Measurements from ENCODE around the gene KIF6. TPM values are rescaled to one million over a fixed set of nuclear protein-coding genes. Genes with fewer than 3 reads are reported as not detected.

The KIF6 gene
- total RNA-seq, 1 donor from 2014 or later = 2.0 TPM

- no peaks in the 10 kb centered on the region for H3K79me2 ChIP-seq (ENCODE audit: insufficient read depth, low read length)
- H4K20me1 ChIP-seq (ENCODE audit: insufficient read depth, low read length) = no peaks in the 10 kb centered on the region
- no peak overlapping the region for H3K4me2 ChIP-seq (ENCODE audit: low read length)
- Mint-ChIP-seq H3K36me3 (ENCODE audit: low read depth, unreplicated experiment) (no peaks in the 10 kb centered on the region), H3K27me3 (ENCODE audit: low read depth, unreplicated experiment) (no peaks in the 10 kb centered on the region), H3K9me3 (ENCODE audit: unreplicated experiment) (no peaks in the 10 kb centered on the region), H3K27ac (ENCODE audit: unreplicated experiment) (no peak overlapping the region), H3K4me3 (ENCODE audit: unreplicated experiment) (no peak overlapping the region), H3K4me1 (ENCODE audit: low read depth, unreplicated experiment) (no peaks in the 10 kb centered on the region)
- H3K9me3 ChIP-seq (ENCODE audit: insufficient read depth, low read depth, low read length) = no peaks in the 10 kb centered on the region
- DNase-seq (ENCODE audit: low read depth) (no peak), FAIRE-seq (no peak)
- H3K27ac ChIP-seq (ENCODE audit: low read depth, low read length) = no peak overlapping the region
- TF ChIP-seq CTCF (IDR thresholded peaks at IDR 0.05; ENCODE audit: insufficient read depth, low read depth, low read length) = no peak
- no peak for TF ChIP-seq EZH2 (IDR thresholded peaks at IDR 0.05; ENCODE audit: insufficient read depth, low read length)
- no peaks in the 10 kb centered on the region for H3K36me3 ChIP-seq (ENCODE audit: insufficient read depth, low read length)
- H2AFZ ChIP-seq (ENCODE audit: low read depth, low read length) = no peak overlapping the region
- no peaks in the 10 kb centered on the region for H3K27me3 ChIP-seq (ENCODE audit: insufficient read depth, low read length)
- no peak overlapping the region for H3K4me3 ChIP-seq (ENCODE audit: insufficient read depth, low read depth, low read length)
- H3K9ac ChIP-seq (ENCODE audit: low read length) = no peak overlapping the region
- no peaks in the 10 kb centered on the region for H3K4me1 ChIP-seq (ENCODE audit: insufficient read depth, low read length)
Measured at GRCh38 chr6:39638126-39638822, 86.9 kb downstream of the KIF6 start.

- no peaks in the 10 kb centered on the region for H4K20me1 ChIP-seq (ENCODE audit: insufficient read depth, low read length)
- no peaks in the 10 kb centered on the region for H3K27me3 Mint-ChIP-seq (ENCODE audit: low read depth, unreplicated experiment)
- no peak for TF ChIP-seq CTCF (IDR thresholded peaks at IDR 0.05; ENCODE audit: insufficient read depth, low read depth, low read length)
- no peak for TF ChIP-seq EZH2 (IDR thresholded peaks at IDR 0.05; ENCODE audit: insufficient read depth, low read length)
- no peak overlapping the region for H3K27ac Mint-ChIP-seq (ENCODE audit: unreplicated experiment)
- H3K36me3 ChIP-seq (ENCODE audit: insufficient read depth, low read length) = no peaks in the 10 kb centered on the region
- no peaks in the 10 kb centered on the region for H3K9me3 Mint-ChIP-seq (ENCODE audit: unreplicated experiment)
- no peak overlapping the region for H3K4me2 ChIP-seq (ENCODE audit: low read length)
- no peaks in the 10 kb centered on the region for H3K9me3 ChIP-seq (ENCODE audit: insufficient read depth, low read depth, low read length)
- no peak overlapping the region for H3K4me3 Mint-ChIP-seq (ENCODE audit: unreplicated experiment)
- no peak overlapping the region for H3K9ac ChIP-seq (ENCODE audit: low read length)
- H2AFZ ChIP-seq (ENCODE audit: low read depth, low read length) = no peak overlapping the region
- FAIRE-seq = no peak
- H3K36me3 Mint-ChIP-seq (ENCODE audit: low read depth, unreplicated experiment) = no peaks in the 10 kb centered on the region
- no peaks in the 10 kb centered on the region for H3K4me1 Mint-ChIP-seq (ENCODE audit: low read depth, unreplicated experiment)
- no peak for DNase-seq (ENCODE audit: low read depth)
- no peaks in the 10 kb centered on the region for H3K79me2 ChIP-seq (ENCODE audit: insufficient read depth, low read length)
- H3K4me3 ChIP-seq (ENCODE audit: insufficient read depth, low read depth, low read length) = no peak overlapping the region
- H3K27me3 ChIP-seq (ENCODE audit: insufficient read depth, low read length) = no peaks in the 10 kb centered on the region
- H3K27ac ChIP-seq (ENCODE audit: low read depth, low read length) = no peak overlapping the region
- H3K4me1 ChIP-seq (ENCODE audit: insufficient read depth, low read length) = no peaks in the 10 kb centered on the region
Measured at GRCh38 chr6:39634646-39635341, 90.4 kb downstream of the KIF6 start.

- no peaks in the 10 kb centered on the region for H3K9me3 Mint-ChIP-seq (ENCODE audit: unreplicated experiment)
- DNase-seq (ENCODE audit: low read depth) (no peak), FAIRE-seq (no peak)
- no peaks in the 10 kb centered on the region for H3K36me3 Mint-ChIP-seq (ENCODE audit: low read depth, unreplicated experiment)
- H3K4me3 Mint-ChIP-seq (ENCODE audit: unreplicated experiment) = no peak overlapping the region
- no peaks in the 10 kb centered on the region for H3K4me1 Mint-ChIP-seq (ENCODE audit: low read depth, unreplicated experiment)
- no peaks in the 10 kb centered on the region for H3K79me2 ChIP-seq (ENCODE audit: insufficient read depth, low read length)
- H3K4me1 ChIP-seq (ENCODE audit: insufficient read depth, low read length) = no peaks in the 10 kb centered on the region
- no peak overlapping the region for H3K4me3 ChIP-seq (ENCODE audit: insufficient read depth, low read depth, low read length)
- no peaks in the 10 kb centered on the region for H3K9me3 ChIP-seq (ENCODE audit: insufficient read depth, low read depth, low read length)
- no peak overlapping the region for H3K9ac ChIP-seq (ENCODE audit: low read length)
- H3K27me3 Mint-ChIP-seq (ENCODE audit: low read depth, unreplicated experiment) = no peaks in the 10 kb centered on the region
- H3K27ac ChIP-seq (ENCODE audit: low read depth, low read length) = no peak overlapping the region
- no peak overlapping the region for H3K4me2 ChIP-seq (ENCODE audit: low read length)
- H3K27me3 ChIP-seq (ENCODE audit: insufficient read depth, low read length) = no peaks in the 10 kb centered on the region
- H4K20me1 ChIP-seq (ENCODE audit: insufficient read depth, low read length) = no peaks in the 10 kb centered on the region
- H2AFZ ChIP-seq (ENCODE audit: low read depth, low read length) = no peak overlapping the region
- no peak for TF ChIP-seq EZH2 (IDR thresholded peaks at IDR 0.05; ENCODE audit: insufficient read depth, low read length)
- no peak overlapping the region for H3K27ac Mint-ChIP-seq (ENCODE audit: unreplicated experiment)
- H3K36me3 ChIP-seq (ENCODE audit: insufficient read depth, low read length) = no peaks in the 10 kb centered on the region
Measured at GRCh38 chr6:39625209-39625608, 100.0 kb downstream of the KIF6 start.
